Right ventricle myocardium inferior (tissue), 1 donor: ENCODE data around the gene PLPP4. TPM values are rescaled to one million over a fixed set of nuclear protein-coding genes. Genes with fewer than 3 reads are reported as not detected.
"Not testable (repeated sequence)": the region's sequence is repeated elsewhere in the genome, so short reads cannot be mapped to it uniquely, and the experiment has no call there.

Source experiments
- ATAC-seq: fragments of 200-7000 bp; cut with Tn5 transposase; one replicate; pipeline ENCODE4 v1.9.1; 2020; ENCODE audit warnings: mild to moderate bottlenecking, moderate library complexity
- DNase-seq: peaks from one replicate; pipeline ENCODE4 v3.0.0; 2021; ENCODE audit errors: missing footprints
- intact Hi-C: fragments of 100-400 bp; cut with DNase I; formaldehyde crosslinking; loops from one replicate; pipeline ENCODE4 v1.11.0; 2022
- total RNA-seq: library from RNA; stranded (reverse); fragmentation: NEBNext Ultra II Directional; extraction: Animal tissue kit (Norgen Biotek cat#: 25700); gene quantifications from one replicate; pipeline ENCODE4 v1.2.1, GENCODE V29; 2021
- donor health status: DM: no; HTN: yes; CAD: no; lungs with severe emphysema.

Gene PLPP4
- total RNA-seq, 1 donor from 2014 or later: not detected

GRCh38 chr10:120480065-120480600 is 23.1 kb downstream of the PLPP4 start:
- no peak for DNase-seq
- ATAC-seq: no peak
- intact Hi-C loops: no loop called here

GRCh38 chr10:120480848-120481247 is 23.8 kb downstream of the PLPP4 start:
- intact Hi-C loops: no loop called here
- no peak for DNase-seq
- ATAC-seq: no peak

GRCh38 chr10:120483006-120483405 is 26.0 kb downstream of the PLPP4 start:
- DNase-seq: no peak
- no peak for ATAC-seq
- intact Hi-C loops: no loop called here

- intact Hi-C loops: no loop called here
- DNase-seq (no peak), ATAC-seq (no peak)
These were observed 26.7 kb downstream of the PLPP4 start for GRCh38 chr10:120483651-120484301.

- ATAC-seq (no peak), DNase-seq (no peak)
- intact Hi-C loops: no loop called here
These were observed 28.9 kb downstream of the PLPP4 start for GRCh38 chr10:120485946-120486345.

GRCh38 chr10:120486671-120487205 is 29.7 kb downstream of the PLPP4 start:
- ATAC-seq (no peak), DNase-seq (no peak)

GRCh38 chr10:120490288-120490687 is 33.3 kb downstream of the PLPP4 start:
- ATAC-seq: no peak
- DNase-seq: no peak
- intact Hi-C loops: no loop called here

More at GRCh38 chr10:120486671-120487205, 29.7 kb downstream of the PLPP4 start:
- intact Hi-C loops: no loop called here

GRCh38 chr10:120492346-120492745 is 35.3 kb downstream of the PLPP4 start:
- no peak for ATAC-seq
- no peak for DNase-seq
- intact Hi-C loops: no loop called here

- no peak for ATAC-seq
- intact Hi-C loops: no loop called here
- DNase-seq: no peak
These were observed 36.6 kb downstream of the PLPP4 start for GRCh38 chr10:120493411-120494312.

- intact Hi-C loops: no loop called here
- ATAC-seq: no peak
- DNase-seq: no peak
These were observed 37.3 kb downstream of the PLPP4 start for GRCh38 chr10:120494313-120494710.

GRCh38 chr10:120495226-120496009 is 38.4 kb downstream of the PLPP4 start:
- intact Hi-C loops: no loop called here
- DNase-seq: no peak
- no peak for ATAC-seq

GRCh38 chr10:120499883-120500282 is 42.9 kb downstream of the PLPP4 start:
- ATAC-seq (no peak), DNase-seq (no peak)
- intact Hi-C loops: no loop called here

GRCh38 chr10:120503689-120504088 is 46.7 kb downstream of the PLPP4 start:
- intact Hi-C loops: no loop called here
- ATAC-seq (no peak), DNase-seq (no peak)

- DNase-seq, ATAC-seq, intact Hi-C loops: not testable (repeated sequence)
These were observed 47.2 kb downstream of the PLPP4 start for GRCh38 chr10:120504227-120504626.

GRCh38 chr10:120505056-120505455 is 48.0 kb downstream of the PLPP4 start:
- ATAC-seq: no peak
- intact Hi-C loops: no loop called here

GRCh38 chr10:120505866-120506265 is 48.8 kb downstream of the PLPP4 start:
- no peak for DNase-seq
- intact Hi-C loops: no loop called here
- no peak for ATAC-seq

More at GRCh38 chr10:120505056-120505455, 48.0 kb downstream of the PLPP4 start:
- no peak for DNase-seq

- ATAC-seq (no peak), DNase-seq (no peak)
- intact Hi-C loops: no loop called here
These were observed 49.6 kb downstream of the PLPP4 start for GRCh38 chr10:120506674-120507073.

GRCh38 chr10:120507175-120507574 is 50.1 kb downstream of the PLPP4 start:
- intact Hi-C loops: no loop called here
- DNase-seq (no peak), ATAC-seq (no peak)

- intact Hi-C loops: no loop called here
- DNase-seq: no peak
These were observed 50.6 kb downstream of the PLPP4 start for GRCh38 chr10:120507651-120508050.

More at GRCh38 chr10:120507651-120508050, 50.6 kb downstream of the PLPP4 start:
- no peak for ATAC-seq
